ENCODE data around the gene NPIPB6.

NPIPB6 gene

GRCh38 chr16:28297784-28298510 is 65.4 kb downstream of the NPIPB6 start:
- DNase-seq (ENCODE audit: low spot score) = no peak

GRCh38 chr16:28297308-28297707 is 66.0 kb downstream of the NPIPB6 start:
- DNase-seq (ENCODE audit: low spot score) = no peak

GRCh38 chr16:28295276-28295675 is 68.0 kb downstream of the NPIPB6 start:
- no peak for DNase-seq (ENCODE audit: low spot score)

- no peak for DNase-seq (ENCODE audit: low spot score)
Measured at GRCh38 chr16:28294201-28294600, 69.1 kb downstream of the NPIPB6 start.

- no peak for DNase-seq (ENCODE audit: low spot score)
Measured at GRCh38 chr16:28293601-28293960, 69.7 kb downstream of the NPIPB6 start.

- no peak for DNase-seq (ENCODE audit: low spot score)
Measured at GRCh38 chr16:28292731-28293600, 70.3 kb downstream of the NPIPB6 start.
